Upper lobe of left lung (tissue), 4 donors: ENCODE results near the gene CCDC110.

ENCODE experiments used
- CTCF ChIP-seq, 6 experiments: fragments of 450-650 bp in 4 of 6; fragments of 200-600 bp in 2 of 6; sonication (generic) in 2 of 6; IDR thresholded peaks; one replicate each; pipeline ENCODE4 v1.5.1; 2016 to 2019; ENCODE audit warnings: antibody characterized with exemption in 6 of 6
- POLR2A ChIP-seq, 4 donors: fragments of 450-650 bp; IDR thresholded peaks; one replicate each; pipeline ENCODE4 v1.5.1; 2016 to 2017; ENCODE audit warnings: antibody characterized with exemption in 4 of 4, mild to moderate bottlenecking in 2 of 4
- POLR2AphosphoS5 ChIP-seq, 2 donors: sonication (generic); formaldehyde crosslinking; IDR thresholded peaks; one replicate each; pipeline ENCODE4 v1.5.1; 2017; ENCODE audit warnings: antibody characterized with exemption in 2 of 2

DNA sequence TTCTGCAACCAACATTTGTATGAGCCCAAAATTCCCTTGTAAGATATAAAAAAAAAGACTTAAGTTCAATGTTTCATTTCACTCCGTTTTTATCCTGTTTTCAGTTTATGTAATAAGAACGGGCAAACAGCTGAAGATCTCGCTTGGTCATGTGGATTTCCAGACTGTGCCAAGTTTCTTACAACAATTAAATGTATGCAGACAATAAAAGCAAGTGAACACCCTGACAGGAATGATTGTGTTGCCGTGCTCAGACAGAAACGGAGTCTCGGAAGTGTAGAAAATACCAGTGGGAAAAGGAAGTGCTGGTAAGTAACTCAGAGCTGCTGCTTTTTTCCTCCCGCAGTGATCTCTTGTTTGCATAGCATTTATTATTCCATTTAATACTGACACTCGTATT, 72.1 kb downstream of the CCDC110 start:
- TF ChIP-seq CTCF (IDR thresholded peaks at IDR 0.05) (no peak), POLR2AphosphoS5 (IDR thresholded peaks at IDR 0.05) (no peak), POLR2A (IDR thresholded peaks at IDR 0.05) (no peak)
